Neural cell (in vitro differentiated cells): ENCODE measurements around the gene TEX2.

Experiments
- EZH2 ChIP-seq: fragments of 200-600, 300-800 bp; shearing (Covaris generic), sonication (generic); IDR thresholded peaks from 2 replicates; pipeline ENCODE4 v1.6.1; 2014; ENCODE audit warnings: antibody characterized with exemption, low read length, borderline replicate concordance, mild to moderate bottlenecking; ENCODE audit not compliant: insufficient read depth, poor library complexity, severe bottlenecking
- POLR2AphosphoS5 ChIP-seq: IDR thresholded peaks from 2 replicates; pipeline ENCODE4 v1.6.1; 2012
- RAD21 ChIP-seq: fragments of 450-650 bp; conservative IDR thresholded peaks from 2 replicates; pipeline ENCODE4 v1.6.1; 2014; ENCODE audit warnings: antibody characterized with exemption, mild to moderate bottlenecking, moderate library complexity
- TAF1 ChIP-seq: IDR thresholded peaks from 2 replicates; pipeline ENCODE4 v1.6.1; 2012; ENCODE audit warnings: low read depth
- TF ChIP-seq, protein P1 (sequence below): fragments of 450-650 bp; IDR thresholded peaks from 2 replicates; pipeline ENCODE4 v1.5.1; 2014; ENCODE audit warnings: antibody characterized with exemption, mild to moderate bottlenecking, moderate library complexity; ENCODE audit not compliant: poor library complexity, severe bottlenecking

DNA sequence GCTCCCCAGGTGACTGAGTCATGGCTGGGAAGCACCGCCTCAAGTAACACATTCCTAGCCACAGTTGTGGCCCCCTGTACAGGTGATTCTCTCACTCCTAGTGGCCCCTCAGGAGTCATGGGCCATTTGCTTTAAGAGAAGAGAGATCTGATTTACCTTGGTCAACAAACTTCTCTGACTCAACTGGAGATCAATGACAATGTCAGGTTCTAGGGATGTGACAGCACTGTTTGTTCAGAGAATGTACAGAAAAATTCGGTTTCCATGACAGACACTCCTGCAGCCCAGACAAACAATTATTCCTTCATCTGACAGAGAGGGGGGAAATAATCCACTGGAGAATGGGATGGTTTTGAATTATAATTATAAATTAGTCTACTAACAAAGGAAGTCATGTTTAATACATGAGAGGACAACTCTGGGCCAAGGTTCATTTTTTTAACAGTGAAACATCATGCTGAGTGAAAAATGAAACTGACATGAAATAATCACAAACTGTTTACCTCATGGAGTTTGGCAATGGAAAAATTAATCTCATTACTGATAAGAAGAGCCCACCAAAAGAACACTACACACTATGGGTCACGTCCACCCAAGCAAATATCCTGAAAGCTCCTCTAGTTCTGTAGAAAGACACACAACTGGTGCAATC, 142.8 kb downstream of the TEX2 start:
- TF ChIP-seq, protein P1, sequence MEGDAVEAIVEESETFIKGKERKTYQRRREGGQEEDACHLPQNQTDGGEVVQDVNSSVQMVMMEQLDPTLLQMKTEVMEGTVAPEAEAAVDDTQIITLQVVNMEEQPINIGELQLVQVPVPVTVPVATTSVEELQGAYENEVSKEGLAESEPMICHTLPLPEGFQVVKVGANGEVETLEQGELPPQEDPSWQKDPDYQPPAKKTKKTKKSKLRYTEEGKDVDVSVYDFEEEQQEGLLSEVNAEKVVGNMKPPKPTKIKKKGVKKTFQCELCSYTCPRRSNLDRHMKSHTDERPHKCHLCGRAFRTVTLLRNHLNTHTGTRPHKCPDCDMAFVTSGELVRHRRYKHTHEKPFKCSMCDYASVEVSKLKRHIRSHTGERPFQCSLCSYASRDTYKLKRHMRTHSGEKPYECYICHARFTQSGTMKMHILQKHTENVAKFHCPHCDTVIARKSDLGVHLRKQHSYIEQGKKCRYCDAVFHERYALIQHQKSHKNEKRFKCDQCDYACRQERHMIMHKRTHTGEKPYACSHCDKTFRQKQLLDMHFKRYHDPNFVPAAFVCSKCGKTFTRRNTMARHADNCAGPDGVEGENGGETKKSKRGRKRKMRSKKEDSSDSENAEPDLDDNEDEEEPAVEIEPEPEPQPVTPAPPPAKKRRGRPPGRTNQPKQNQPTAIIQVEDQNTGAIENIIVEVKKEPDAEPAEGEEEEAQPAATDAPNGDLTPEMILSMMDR, result no peak
- TF ChIP-seq POLR2AphosphoS5, result no peak
- TF ChIP-seq TAF1, result no peak
- no peak for TF ChIP-seq EZH2
- no peak for TF ChIP-seq RAD21
